WTC11 (cell line): ENCODE results near the gene U2AF1L4.

Source experiments
- ARID4B ChIP-seq: sonication (generic); formaldehyde crosslinking; IDR thresholded peaks from 2 replicates; pipeline ENCODE4 v1.8.0; 2023; ENCODE audit warnings: missing genetic modification reagents, mild to moderate bottlenecking, borderline replicate concordance
- CTCF ChIP-seq: fragments of 200-600 bp; IDR thresholded peaks from 2 replicates; pipeline ENCODE4 v1.8.0; 2022; ENCODE audit warnings: antibody characterized with exemption
- FOXJ3 ChIP-seq: sonication (generic); formaldehyde crosslinking; IDR thresholded peaks from 2 replicates; pipeline ENCODE4 v1.9.0; 2021; ENCODE audit warnings: missing genetic modification reagents, mild to moderate bottlenecking, borderline replicate concordance
- SMAD3 ChIP-seq: sonication (generic); formaldehyde crosslinking; IDR thresholded peaks from 2 replicates; pipeline ENCODE4 v1.8.0; 2022; ENCODE audit warnings: missing genetic modification reagents, mild to moderate bottlenecking, borderline replicate concordance
- ZNF416 ChIP-seq: fragments of 250-450 bp; sonication (Bioruptor Pico); IDR thresholded peaks from 2 replicates; pipeline ENCODE4 v1.9.0; 2021; ENCODE audit warnings: mild to moderate bottlenecking, inconsistent platforms

GRCh38 chr19:35787227-35787799 lies 42.1 kb upstream of the U2AF1L4 start:
- TF ChIP-seq CTCF = no peak
- no peak for TF ChIP-seq ARID4B (CRISPR knock-in tag)
- no peak for TF ChIP-seq ZNF416 (CRISPR knock-in tag)
- no peak for TF ChIP-seq SMAD3 (CRISPR knock-in tag)
- TF ChIP-seq FOXJ3 (CRISPR knock-in tag) = no peak
